HG02798 (cell line): ENCODE data around the gene SEMA5A.

Source experiments
- ATAC-seq: cut with Tn5 transposase; IDR thresholded peaks from one replicate; pipeline ENCODE4 v1.9.1; 2021; ENCODE audit warnings: mild to moderate bottlenecking; ENCODE audit not compliant: unreplicated experiment, poor library complexity

SEMA5A gene

DNA sequence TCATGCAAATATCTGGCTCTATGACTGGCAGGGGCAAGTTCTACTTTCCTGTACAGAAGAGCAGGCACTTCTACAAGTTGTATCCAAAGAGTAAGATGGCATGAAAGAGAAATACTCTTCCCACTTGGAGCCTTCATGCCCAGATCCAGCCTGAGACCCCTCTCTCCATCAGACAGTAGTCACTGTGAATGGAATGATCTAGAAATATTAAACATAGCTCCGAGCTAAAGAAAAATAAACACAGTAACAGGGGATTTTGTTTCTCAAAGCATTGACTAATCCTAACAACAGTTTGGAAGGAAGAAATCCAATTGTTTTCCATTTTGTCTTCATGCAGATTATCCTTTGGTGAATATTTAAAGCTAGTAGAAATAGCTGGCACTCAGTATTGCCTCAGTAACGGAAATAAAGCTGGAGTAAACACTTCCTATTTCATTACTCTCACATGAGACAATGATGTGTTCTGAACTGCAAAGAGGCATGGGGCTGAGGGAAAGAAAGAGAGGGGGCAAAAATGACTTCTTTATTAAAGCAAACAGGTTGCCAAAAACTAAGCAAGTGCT, 100.0 kb downstream of the SEMA5A start:
- ATAC-seq: no peak

DNA sequence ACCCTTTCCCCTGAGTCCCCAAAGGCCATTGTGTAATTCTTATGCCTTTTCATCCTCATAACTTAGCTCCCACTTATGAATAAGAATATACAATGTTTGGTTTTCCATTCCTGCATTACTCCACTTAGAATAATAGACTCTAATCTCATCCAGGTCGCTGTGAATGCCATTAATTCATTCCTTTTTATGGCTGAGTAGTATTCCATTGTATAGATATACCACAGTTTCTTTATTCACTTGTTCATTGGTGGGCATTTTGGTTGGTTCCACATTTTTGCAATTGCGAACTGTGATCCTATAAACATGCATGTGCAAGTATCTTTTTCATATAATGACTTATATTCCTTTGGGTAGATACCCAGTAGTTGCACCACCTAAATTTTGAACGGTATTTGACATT, 101.5 kb downstream of the SEMA5A start:
- no peak for ATAC-seq

DNA sequence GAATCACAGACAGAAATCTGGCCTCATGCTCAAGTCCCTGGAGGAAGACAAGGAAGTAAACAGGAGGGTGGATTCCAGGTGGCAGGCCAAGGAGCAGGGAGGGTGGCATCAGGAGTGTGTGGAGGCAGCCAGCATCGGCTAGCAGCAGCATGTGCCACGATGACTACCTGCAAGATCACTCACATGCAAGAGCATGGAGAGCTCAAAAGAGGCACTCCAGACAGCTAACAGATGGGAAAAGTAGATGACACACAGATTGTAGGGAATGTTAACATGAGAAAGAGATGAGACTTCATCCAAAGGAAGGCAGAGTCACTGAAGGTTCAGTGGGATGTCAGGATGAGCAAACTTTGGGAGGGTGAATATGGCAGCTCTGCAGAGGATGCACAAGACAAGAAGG, 104.3 kb downstream of the SEMA5A start:
- no peak for ATAC-seq

DNA sequence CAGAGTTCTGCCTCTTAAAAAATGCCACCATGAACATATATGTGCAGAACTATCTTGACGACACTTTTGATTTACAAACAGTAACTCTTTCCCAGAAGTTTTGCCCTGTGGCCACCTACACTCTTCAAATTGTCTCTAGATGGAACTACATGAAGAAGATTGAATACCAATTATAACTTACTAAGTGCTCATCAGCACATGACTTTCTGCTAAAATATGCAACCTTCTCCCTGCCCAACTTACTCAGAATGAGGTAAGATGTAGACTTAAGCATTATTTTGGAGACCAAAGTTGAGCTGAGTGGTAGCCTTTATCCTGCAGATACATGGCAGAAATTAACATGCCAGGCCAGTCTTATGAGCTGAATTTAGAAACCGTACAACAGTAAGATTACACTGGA, 105.4 kb downstream of the SEMA5A start:
- ATAC-seq: no peak

DNA sequence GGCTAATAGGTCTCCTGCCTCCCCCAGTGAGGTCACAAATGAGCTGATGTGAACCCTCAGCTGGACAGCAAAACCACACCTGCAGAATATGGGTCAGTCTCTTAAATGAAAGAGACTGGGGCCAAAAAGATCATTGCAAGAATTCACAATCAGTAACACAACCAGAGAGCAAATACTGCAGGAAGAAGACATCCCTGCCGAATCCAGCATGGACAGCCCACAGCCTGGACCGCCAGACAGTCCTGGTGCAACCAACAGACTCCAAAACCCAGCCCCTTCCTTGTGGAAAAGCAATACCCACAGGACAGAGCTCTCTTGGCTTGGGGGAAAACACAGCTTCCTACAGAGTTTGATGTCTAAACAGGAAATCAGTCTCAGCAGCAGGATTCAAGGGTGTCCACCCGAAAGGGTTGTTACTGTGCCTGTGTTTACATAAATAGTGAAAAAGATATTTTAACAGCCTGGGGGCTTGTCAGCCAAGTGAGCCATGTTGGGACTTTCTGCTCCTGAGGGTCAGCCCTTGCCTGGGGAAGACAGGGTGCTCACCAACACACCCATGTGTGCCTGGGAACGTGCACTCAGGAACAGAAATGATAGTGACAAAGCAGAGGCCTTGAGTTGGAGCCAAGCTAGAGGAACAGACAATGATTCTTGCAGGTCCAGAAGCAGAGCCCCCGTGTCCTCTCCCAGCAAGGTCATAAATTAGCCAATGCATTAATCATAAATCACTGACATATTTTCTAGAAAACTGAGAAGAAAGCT, 106.2 kb downstream of the SEMA5A start:
- ATAC-seq: no peak

DNA sequence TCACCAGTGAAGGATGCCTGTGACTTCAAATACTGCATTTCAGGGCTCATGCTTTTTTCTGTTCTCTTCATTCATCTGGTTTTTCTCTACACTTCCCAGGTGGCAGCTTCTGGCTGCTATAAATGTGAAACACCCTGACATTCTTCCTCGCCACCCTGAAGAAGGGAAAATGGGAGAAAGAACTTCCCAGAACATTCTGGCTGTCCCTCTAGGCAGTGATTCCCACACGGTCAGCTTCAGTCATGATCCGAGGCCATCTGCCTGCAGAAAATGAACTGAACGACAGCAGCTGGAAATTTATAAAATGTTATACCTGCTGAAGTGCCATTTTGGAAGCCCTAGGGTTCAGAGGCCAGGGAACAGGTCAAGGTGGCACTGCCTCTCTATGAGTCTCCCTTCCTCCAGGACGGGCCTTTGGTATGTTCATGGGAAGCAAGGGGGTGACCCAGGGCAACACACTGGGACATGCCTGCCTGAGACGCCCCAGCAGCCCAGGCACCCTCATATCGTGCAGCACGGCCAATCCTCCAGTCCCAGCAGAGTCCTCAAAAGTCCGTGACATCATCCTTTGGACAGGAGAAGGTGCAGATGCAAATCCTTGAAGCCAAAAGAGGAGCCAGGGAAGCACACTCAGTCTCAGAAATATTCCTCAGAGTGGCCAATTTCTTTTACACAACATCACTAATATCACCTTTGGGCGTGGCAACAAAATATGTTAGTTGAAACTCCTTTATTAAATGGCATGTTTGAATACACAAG, 107.1 kb downstream of the SEMA5A start:
- no peak for ATAC-seq

DNA sequence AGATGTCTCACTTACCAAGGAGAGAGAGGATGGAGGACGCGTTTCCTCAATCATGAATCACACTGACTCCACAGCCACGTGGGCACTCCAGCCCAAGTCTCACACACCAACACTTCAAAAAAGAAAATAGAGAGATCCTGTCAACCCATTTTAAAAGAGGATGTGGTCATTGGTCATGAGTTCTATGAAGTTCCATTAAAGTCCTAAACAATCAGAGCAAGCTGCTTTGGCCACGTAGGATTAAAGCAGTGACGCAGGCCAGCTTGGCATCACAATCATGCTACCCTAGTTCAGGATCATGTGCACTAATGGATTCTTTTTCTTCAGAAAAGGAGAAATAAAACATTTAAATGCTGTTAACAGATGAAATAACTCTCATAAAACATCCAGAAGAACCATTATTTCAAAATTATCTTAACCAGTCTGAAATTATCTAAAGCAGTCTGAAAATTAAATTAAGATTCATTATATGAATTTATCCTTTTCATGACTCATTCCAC, 108.1 kb downstream of the SEMA5A start:
- no peak for ATAC-seq

DNA sequence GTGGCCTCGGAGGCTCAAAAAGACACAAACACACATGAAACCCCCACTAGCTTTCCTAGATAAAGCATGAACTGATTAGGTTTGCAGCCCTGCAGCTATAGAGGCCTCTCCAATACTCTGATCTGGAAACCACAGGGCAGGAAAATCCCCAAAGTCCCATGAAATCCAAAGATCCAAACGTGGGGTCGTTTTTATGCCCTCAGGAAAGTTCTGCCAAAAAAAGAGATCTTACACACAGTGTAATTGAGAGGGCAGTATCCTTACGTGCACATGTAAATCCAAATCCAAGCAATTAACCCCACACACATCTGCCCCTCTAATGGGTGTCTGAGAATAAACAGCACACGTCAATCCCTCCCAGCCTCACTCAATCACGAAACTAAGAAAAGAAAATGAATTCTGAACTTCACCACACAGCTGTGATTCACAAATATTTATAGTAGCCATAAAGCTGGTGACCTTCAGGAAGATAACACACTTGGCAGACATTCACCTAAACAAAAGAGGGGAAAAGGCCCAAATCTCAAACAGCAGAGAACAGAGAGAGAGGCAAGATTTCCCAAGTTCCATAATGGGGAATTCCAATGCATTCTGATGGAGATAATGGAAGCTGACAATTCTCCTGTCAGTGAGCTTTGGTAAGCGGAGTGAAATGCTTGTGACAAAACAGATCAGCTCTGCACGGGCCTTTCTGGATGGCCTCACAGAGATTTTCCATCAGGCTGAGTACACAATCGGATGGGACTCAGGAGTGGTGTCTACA, 114.2 kb downstream of the SEMA5A start:
- ATAC-seq: no peak

DNA sequence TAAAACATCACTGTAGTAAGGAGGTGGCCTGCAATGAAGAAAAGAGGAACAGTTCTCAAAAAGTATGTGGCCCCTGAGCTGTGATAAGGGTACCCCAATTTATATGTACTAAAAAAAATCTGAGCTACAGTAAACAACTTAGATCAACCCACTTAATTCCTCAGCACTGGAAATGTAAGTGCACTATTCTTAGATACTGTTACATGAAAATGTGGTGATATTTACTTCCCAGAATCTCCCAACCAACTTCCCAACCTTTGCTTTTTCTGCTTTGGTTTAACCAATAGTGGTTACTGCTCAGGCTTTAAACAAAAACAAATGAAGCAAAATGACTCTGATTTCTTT, 114.8 kb downstream of the SEMA5A start:
- ATAC-seq: no peak

DNA sequence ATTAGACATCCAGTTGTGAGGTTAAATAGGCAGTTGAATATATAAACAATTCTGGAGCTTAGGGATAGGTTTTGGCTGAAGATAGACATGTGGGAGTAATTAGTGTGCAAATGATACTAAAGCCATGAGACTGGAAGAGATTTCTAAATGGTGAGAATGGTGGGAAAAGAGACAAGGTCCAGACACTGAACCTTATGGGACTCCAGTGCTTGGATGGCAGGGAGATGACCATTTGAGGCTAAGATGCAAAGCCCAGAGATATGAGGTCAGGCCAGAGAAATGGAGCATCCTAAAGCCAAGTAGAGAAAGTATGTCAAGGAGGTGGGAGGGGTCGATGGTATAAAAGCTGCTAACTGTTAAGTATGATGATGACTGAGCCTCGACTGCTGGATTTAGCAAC, 115.6 kb downstream of the SEMA5A start:
- ATAC-seq: no peak

DNA sequence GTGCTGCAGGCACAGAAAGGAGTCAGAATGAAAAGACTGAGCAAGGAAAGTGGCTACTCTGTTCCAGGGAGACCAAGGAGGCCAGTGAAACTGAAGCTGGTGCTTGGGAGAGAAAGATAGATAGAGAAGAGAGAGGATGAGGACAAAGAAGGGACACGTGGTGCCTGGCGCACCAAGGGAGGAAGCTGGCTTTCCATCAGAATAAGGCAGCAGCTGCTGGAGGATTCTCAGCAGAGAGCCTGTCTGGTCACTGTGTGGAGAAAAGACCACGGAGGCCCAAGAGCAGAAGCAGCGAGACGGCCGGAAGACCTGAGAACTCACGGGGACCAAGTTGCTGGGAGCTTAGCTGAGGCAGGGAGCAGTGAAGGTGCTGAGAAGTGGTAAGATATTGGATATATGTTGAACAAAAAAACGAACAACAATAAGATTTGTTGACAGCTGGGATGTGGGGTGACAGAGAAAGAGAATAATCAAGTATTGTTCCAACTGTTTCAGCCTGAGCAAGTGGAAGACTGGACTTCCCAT, 116.1 kb downstream of the SEMA5A start:
- ATAC-seq: no peak

DNA sequence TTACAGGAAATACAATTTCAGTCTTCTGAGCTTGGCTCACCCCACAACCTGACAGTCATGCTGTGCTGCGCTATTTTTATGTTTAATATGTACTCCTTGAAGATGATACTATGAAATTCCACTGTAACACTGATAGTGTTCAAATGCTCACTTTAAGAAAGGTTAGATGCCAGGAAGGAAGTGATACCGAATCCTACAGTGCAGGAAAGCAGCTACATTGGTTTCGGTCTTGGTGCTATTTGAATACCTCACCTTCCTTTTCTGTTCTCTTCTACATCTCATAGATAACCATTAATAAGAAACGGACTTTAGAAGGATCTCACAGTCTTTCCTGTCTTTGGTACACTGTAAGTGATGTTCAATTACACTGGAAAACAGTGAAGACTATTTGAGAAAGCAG, 117.6 kb downstream of the SEMA5A start:
- ATAC-seq: peak; percentile 46

DNA sequence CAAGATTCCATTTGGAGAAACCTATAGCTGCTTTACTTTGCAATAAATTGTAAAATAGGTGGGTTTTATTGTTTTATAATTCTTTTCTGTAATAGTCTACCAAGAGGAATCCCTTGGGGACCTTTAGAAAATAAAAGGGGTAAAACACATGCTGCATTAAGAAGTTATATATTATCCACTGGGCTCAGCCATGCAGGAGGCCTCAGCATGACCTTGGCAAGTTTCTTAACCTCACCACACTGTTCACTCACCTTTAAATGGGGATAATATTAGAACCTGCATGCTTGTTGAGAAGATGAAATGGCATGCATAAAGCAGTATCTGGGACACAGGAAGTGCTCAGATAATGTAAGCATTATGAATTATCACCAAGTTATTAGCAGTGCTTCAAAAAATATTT, 120.2 kb downstream of the SEMA5A start:
- no peak for ATAC-seq

DNA sequence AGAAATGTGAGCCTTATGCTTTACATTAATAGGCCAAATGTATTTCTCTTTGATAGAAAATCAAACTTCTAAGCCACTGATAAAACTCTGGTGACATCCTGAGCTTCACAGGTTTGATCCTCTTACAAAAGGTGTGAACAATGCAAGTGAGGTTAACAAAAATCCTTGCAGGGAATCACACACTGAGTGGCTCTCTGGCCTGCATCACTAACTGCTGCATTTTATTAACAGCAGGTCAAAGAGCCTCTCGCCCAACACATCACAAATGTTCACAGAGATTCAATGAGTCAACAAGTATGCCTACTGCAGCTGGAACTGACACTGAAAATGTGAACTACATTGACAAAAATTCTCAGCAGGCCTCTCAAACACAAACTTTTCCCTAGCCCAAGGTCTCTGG, 122.3 kb downstream of the SEMA5A start:
- no peak for ATAC-seq

DNA sequence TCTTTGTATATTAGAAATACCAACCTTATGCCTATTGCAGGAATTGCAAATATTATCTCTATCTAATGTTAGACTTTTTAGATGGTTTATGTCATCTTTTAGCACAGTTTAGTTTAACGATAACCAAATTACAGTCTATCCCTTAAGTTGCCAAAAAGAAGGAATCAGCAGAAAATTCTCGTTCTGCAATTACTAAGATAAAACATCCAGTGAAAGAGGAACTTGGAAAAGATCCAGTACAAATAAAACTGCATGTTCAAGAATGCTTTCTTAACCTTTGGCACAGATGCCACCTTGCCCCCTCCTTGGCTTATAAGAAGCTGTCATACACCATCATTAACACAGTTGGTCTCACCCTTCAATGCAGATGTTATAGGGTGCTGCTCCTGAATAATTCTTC, 124.0 kb downstream of the SEMA5A start:
- no peak for ATAC-seq

DNA sequence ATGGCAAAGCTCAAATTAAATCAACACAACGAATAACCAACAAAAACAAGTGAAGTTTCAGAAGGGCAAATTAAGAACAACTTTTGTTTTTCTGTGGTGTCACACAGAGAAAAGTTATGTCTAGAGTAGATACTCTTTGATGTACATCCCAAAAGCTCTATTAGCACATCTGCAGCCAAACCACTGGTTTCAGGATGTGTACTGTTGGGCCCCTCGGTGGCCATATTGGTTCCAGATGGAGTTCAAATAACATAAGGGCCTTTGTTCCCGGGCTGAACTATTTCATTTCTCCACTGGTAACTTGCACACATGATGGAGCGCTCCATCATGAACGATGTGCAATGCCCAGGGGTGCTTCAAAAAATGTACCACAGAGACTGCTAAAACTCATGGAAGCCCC, 126.1 kb downstream of the SEMA5A start:
- peak; percentile 50 for ATAC-seq

DNA sequence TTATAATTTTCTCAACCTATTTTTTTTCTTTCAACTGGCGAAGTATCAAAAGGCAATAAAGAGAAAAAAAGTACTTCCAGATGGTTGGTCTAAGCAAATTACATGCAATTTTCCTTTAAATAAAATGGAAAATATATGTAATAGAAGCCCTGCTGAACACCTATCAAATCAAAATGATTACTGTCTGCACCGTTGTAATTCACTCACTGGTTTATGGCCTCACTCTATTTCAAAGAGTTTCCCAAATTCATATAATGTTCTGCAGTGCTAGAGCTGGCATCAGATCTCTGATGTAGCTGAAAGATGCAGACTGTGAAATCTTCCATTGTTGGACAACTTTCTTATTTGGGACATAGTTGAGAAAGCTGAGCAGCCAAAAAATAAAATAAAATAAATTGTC, 130.3 kb downstream of the SEMA5A start:
- no peak for ATAC-seq

DNA sequence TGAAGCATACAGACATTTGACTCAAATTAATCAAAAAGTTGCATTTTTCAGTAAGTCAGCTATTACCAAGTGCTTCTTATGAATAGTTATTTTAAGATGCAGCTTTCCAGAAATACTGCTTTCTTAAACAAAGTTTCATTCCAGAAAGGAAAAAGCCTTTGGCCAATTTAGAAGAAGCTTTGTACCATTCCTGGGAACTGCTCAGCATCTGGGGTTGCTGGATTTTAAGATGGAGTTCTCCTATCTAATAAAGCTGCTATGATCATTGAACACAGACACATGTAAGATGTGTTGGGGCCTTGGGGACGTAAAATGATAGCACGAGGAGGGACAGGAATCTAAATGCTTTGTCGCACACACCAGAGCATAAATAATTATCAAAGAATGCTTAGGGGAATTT, 130.8 kb downstream of the SEMA5A start:
- ATAC-seq: no peak

DNA sequence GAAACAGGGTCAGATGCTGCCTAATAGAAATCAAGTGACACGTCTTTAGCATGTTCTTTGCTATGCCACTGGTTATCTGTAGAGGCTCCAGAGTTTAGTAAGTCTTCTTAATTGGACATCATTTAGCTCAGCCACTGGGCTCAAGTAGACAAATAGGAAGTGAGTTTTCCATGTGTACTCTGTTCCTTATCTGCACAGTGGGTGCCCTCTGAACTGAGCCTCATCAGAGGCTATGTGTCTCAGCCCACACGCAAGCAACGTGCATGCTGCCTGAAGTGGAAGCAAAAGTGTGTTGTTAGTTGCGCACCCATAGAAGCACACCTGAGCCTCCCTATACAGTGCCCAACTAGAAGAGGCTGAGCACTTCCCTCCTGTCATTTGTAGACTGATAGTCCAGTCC, 134.7 kb downstream of the SEMA5A start:
- ATAC-seq: no peak

DNA sequence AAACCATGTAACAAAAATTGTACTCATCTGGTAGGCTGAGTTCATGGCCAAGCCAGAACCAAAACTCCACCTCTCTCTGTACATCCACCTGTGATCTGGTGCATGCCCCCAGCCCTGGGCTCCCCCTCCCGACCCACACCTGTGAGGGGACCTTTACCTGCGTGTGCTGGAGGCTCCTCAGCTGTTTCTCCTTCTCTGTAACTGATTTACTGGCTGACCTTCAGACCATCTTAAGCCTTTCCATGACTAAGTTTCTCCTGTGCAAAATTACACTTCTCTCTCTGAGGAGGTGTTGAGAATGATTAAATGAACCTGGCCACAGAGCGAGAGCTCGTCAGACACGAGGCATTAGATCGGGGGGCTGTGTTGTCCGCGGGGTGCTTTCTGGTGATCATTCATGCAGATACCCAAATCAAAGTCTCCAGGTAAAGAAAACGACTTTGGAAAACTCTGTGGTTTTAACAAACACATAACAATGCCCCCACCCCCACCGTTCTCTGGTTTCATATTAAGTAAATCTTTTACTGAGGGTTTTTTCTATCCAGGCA, 136.4 kb downstream of the SEMA5A start:
- ATAC-seq: peak; percentile 61
